GM19328 (cell line): Measurements from ENCODE around the gene DIP2C.
"Not testable (repeated sequence)": the region's sequence is repeated elsewhere in the genome, so short reads cannot be mapped to it uniquely, and the experiment has no call there.

Experiments
- ATAC-seq: cut with Tn5 transposase; IDR thresholded peaks from one replicate; pipeline ENCODE4 v1.9.1; 2021; ENCODE audit warnings: mild to moderate bottlenecking, moderate library complexity; ENCODE audit not compliant: unreplicated experiment

DIP2C gene

DNA sequence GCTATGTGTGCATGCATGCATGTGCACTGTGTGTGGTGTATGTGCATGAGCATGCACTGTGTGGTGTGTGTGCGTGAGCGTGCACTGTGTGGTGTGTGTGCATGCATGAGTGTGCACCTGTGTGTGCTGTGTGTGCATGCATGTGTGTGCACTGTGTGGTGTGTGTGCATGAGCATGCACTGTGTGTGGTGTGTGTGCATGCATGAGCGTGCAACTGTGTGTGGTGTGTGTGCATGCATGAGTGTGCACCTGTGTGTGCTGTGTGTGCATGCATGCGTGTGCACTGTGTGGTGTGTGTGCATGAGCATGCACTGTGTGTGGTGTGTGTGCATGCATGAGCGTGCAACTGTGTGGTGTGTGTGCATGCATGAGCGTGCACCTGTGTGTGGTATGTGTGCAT lies 10.7 kb upstream of the DIP2C start:
- ATAC-seq = not testable (repeated sequence)

DNA sequence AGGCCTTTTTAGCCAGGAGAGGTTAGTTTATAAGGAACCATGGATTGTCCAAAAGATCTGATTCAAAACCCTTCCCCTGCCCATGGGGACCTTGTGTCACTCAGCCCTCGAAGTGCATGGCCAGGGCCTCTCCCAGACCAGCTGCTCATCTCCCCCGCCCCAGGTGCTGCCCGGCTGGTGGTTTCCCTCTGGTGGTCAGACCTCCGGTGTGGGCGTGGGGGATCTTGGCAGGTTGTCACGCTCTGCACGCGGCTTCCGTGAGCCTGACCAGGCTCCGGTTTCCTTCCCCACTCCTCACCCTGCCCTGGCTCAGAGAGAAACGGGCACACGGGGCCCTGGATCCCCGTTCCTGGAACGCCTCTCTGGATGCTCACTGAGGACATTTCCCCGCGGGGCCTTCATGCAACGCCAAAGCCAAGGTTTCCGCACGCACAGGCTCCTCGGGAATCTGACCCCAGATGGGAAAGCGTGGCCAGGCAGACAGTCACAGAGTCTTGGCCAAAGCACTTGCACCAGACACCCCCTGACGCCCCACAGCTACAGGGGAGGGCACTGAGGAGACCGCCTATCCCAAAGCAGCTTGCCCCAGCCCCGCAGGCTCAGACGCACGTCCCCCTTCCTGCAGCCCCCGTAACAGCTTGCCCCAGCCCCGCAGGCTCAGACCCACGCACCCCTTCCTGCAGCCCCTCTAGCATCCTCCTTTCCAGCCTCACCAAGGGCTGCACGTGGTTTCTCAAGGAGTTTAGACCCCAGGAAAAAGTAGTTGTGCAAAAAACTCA lies 7.8 kb upstream of the DIP2C start:
- ATAC-seq = no peak

GRCh38 chr10:695396-695795 lies 5.9 kb upstream of the DIP2C start:
- ATAC-seq = no peak

- no peak for ATAC-seq
Observed at GRCh38 chr10:693506-693905, 4.0 kb upstream of the DIP2C start.

DNA sequence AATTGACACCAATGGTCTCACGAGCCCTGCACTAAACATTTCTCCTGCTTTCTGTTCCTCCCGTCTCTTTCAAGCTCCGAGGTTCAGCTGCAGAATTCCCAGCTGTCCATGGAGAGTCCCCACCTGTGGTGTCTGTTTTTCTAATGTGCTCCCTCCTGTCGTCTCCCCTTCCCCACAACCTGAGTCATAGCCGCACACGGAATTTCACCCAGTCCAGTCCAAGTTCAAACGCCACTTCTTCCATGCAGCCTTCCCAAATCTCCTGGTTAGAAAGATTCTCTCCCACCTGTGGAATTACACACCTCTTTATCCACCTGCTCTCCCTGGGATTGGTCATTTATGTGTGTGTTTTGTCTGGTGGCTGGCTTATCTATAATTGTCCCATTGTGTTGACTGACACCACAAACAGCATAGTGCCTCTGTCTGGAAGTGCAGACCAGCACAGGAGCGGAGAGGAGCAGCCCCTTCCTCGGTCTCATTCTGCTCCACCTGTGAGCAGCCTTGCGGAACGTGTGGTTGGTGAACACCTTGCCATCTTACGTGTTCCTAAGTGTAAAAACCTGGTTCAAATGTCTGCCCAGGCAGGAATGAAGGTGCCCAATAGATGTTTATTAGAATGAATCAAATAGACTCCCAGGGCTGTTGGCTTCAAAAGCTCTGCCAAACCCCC lies 3.3 kb upstream of the DIP2C start:
- no peak for ATAC-seq

- no peak for ATAC-seq
Observed at GRCh38 chr10:691216-691615, 1.7 kb upstream of the DIP2C start.

DNA sequence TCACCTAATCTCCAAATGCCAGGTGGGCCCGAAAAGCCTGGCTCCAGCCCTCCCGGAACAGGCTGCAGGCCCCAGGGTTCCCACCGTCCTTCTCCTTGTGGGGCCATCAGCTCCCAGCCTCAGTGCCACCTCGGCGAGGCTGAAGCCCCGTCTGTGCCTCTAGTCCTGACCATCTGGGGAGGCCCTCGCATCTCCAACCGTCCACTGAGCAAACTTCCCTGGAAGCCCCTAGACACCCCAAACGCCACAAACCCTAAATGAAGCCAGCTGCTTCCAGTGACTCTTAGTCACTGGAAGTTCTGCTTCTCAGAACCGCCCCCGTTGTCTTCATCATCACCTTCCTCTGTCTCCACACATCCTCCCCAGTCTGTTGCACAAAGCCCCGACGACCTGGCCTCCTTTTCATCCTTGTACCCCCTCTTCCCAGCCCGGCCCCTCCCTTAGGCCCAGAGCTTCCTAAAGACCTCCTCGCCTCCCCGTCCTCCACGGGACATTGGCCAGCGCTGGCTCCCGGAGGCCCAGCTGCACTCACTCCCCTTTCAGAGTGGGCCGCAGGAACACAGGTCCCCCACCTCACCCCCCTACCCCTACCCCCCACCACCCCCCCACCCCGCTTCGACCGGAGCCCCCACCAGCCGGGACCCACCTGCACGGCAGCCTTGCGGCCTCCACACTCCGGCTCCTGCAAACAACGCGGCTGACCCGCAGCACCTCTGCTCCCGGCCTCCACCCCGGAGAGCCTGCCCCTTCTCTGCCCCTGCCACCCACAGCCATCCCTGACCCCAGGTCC lies 1.1 kb upstream of the DIP2C start:
- no peak for ATAC-seq

DNA sequence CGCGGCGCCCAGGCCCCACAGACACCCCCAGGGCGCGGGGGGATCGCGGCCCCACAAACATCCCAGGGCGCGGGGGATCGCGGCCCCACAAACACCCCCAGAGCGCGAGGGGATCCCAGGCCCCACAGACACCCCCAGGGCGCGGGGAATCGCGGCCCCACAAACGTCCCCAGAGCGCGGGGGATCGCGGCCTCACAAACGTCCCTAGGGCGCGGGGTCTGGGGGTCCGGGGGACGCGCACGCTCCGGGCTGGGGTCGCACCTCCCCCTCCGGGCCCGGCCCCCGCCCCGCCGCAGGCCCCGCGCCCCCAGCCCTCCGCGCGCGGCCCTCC lies 382 bp downstream of the DIP2C start:
- no peak for ATAC-seq

- no peak for ATAC-seq
Observed at GRCh38 chr10:688312-689120, 952 bp downstream of the DIP2C start.

DNA sequence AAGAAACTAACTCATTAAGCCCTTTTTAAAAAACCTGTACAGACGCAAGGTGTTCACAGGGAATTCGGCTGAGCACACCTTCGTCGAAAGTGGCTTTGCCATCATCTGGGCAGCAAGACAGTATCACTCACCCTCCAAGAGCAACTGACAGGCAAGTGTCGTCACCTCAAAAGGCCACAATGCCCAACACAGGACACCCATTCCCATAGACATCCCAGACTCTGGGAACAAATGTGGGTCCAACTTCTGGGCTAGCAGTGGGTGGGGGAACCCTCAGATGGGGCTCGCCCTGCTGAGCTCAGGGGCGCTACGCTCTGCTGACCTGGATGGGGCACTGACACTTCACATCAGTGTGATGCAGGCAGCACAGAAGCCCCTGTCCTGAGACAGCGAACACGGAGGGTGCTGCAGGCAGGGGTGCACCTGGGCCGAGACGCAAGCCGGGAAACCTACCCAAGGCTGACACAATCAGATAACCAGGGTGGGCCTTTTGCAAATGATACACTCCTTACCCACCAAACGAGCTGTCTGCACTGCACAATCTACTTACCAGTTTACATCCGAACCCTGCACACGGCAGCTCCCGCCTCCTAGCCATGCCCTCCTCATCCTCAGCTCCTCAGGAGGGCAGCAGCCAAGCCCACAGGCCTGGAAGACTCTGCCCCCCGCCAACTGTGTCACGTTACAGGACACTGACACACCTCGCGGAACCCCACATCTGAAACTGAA lies 1.7 kb downstream of the DIP2C start:
- no peak for ATAC-seq

DNA sequence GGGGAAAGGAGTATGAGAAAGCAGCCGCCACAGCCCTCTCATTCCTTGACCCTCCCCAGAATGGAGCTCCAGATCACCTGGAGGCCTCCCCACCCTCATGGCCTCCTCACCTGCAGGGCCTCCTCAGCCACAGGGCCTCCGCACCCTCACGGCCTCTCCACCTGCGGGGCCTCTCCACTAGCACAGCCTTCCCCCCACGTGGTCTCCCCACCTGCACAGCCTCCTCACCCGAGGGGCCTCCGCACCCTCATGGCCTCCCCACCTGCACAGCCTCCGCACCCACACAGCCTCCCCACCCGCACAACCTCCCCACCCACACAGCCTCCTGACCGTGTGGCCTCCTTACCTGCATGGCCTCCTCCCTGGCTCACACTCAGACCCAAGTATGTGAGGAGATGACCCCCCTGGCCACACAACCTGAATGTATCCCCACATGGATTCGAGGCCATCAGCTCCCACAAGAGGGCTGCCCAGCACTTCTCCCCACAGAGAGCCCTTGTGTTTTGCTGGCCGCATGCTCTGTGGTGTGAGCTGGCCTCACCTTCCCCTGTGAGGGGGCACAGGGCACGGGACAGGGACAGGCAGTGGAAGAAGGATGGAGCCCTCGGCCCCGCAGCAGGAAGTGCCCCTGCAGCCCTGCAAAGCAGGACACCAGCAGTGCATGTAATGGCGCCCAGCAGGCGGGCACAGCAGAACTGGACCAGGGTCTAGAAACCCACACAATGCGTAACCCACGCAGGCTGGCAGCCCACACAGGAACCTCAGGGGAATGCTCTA lies 3.1 kb downstream of the DIP2C start:
- no peak for ATAC-seq

- no peak for ATAC-seq
Observed at GRCh38 chr10:685613-686012, 3.9 kb downstream of the DIP2C start.

GRCh38 chr10:683448-684071 lies 5.9 kb downstream of the DIP2C start:
- no peak for ATAC-seq

- no peak for ATAC-seq
Observed at GRCh38 chr10:682931-683447, 6.5 kb downstream of the DIP2C start.

DNA sequence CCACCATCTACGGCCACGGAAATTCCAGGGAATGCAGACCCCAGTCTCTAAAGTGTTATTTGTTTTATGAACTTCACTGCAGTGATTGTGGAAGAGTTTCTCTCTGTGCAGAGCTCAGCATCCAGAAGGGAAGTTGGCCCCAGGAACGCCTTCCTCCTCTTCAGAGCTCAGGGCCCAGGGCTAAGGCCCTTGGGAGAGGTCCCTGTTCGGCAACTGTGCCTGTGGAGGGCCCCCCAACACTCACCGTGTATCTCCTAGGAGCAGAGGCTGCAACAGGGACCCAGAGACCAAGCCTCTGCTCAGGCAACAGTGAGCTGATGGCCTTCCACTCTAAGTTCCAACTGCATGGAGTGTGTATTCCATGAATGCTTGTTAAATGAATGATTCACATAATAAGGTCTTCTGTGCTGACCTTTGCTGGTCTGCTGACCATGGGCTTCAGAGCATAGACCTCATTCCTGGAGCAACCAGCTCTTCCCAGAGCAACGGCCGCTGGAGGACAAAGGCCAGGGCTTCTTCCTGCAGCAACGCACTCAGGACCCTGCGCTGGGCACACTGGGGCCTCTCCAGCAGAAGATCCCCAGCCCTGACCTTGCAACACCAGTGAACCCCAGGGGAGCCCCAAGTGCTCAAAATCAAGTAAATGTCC lies 7.7 kb downstream of the DIP2C start:
- ATAC-seq = no peak

- no peak for ATAC-seq
Observed at GRCh38 chr10:680745-681144, 8.7 kb downstream of the DIP2C start.

DNA sequence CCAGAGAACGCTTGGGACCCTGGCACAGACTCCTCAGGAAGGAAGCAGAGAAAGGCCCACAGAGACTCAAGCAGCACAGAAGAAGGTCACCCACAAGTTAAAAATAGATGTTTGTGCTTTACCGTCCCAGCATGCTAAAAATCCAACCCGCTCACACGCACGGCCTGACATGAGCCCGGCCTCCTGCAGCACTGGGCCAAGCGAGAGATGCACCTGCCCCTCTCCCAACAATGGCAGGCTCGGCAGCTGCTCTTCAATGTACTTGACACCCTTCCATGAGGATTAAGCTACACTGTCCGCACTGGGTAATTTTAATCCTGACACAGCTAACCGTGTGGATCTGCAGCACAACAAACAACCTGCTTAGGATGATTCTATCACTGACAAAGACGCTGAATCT lies 9.3 kb downstream of the DIP2C start:
- ATAC-seq = no peak

DNA sequence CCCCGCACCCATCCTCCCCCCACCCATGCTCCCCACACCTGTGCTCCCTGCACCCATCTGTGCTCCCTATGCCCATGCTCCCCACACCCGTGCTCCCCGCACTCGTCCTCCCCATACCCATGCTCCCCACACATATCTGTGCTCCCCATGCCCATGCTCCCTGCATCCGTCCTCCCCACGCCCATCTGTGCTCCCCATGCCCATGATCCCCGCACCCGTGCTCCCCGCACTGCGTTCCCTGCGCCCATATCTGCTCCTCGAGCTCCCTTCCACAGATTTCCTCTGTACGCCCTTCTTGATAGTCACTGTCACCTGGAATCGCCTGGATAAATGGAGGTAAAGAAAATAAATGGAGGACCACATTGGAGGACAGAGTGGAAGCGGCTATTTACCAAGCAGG lies 9.9 kb downstream of the DIP2C start:
- no peak for ATAC-seq

- not testable (repeated sequence) for ATAC-seq
Observed at GRCh38 chr10:678662-679005, 10.8 kb downstream of the DIP2C start.
